Gastrocnemius medialis (tissue), 4 donors: ENCODE measurements around the gene PLXDC2. TPM values are rescaled to one million over a fixed set of nuclear protein-coding genes. Genes with fewer than 3 reads are reported as not detected.

Source experiments
- ATAC-seq, 2 donors: fragments of 150-250 bp; one replicate each; pipeline ENCODE4 v1.9.1; 2016
- DNase-seq, 2 donors: peaks; one replicate each; pipeline ENCODE4 v3.0.0-alpha.2; 2019
- H3K27ac ChIP-seq, 4 donors: fragments of 200-600 bp; sonication (generic); 1 replicate in 1 of 4; 2 replicates in 3 of 4; pipeline ENCODE4 v1.5.1; 2016 to 2018; ENCODE audit warnings: mild to moderate bottlenecking in 2 of 4, moderate library complexity in 1 of 4
- H3K27me3 ChIP-seq, 3 donors: fragments of 200-600 bp; sonication (generic) in 2 of 3; 1 replicate in 1 of 3; 2 replicates in 2 of 3; pipeline versions ENCODE4 v1.5.1 to v1.6.0; 2016 to 2019; ENCODE audit warnings: mild to moderate bottlenecking in 1 of 3, moderate library complexity in 1 of 3
- H3K36me3 ChIP-seq, 2 donors: fragments of 200-600 bp; sonication (generic) in 1 of 2; one replicate each; pipeline ENCODE4 v1.5.1; 2017 to 2018
- H3K4me1 ChIP-seq, 2 donors: fragments of 200-600 bp; sonication (generic) in 1 of 2; one replicate each; pipeline ENCODE4 v1.5.1; 2016 to 2017; ENCODE audit warnings: mild to moderate bottlenecking in 2 of 2
- H3K4me3 ChIP-seq, 4 donors: fragments of 200-600 bp; sonication (generic) in 3 of 4; 1 replicate in 1 of 4; 2 replicates in 3 of 4; pipeline ENCODE4 v1.5.1; 2016 to 2019; ENCODE audit warnings: mild to moderate bottlenecking in 2 of 4
- H3K9me3 ChIP-seq, 3 donors: fragments of 200-600 bp; sonication (generic) in 2 of 3; 1 replicate in 1 of 3; 2 replicates in 2 of 3; pipeline ENCODE4 v1.5.1; 2016 to 2019
- POLR2A ChIP-seq, 2 donors: fragments of 450-650 bp; IDR thresholded peaks; one replicate each; pipeline ENCODE4 v1.6.1; 2017; ENCODE audit warnings: antibody characterized with exemption in 2 of 2, mild to moderate bottlenecking in 2 of 2, moderate library complexity in 2 of 2
- in situ Hi-C, 4 donors: fragments of 200-750 bp; cut with MboI; loops; one replicate each; pipeline versions ENCODE4 v1.15.0 to v1.8.0; 2017; ENCODE audit warnings: low sequenced_read_pairs in 4 of 4
- intact Hi-C: fragments of 100-400 bp; cut with DNase I; formaldehyde crosslinking; loops from one replicate; pipeline ENCODE4 v1.15.1; 2023; ENCODE audit warnings: low total_unique reads
- total RNA-seq, 4 donors: library from RNA; depleted of rRNA; stranded (reverse); fragments of >200 nt; gene quantifications; one replicate each; pipeline versions ENCODE4 v1.1.0 to v1.2.3, GENCODE V29; 2016
- TF ChIP-seq, protein P1 (sequence below), 5 experiments: fragments of 450-650 bp in 3 of 5; fragments of 200-600 bp in 2 of 5; sonication (generic) in 2 of 5; IDR thresholded peaks in 4 of 5; conservative IDR thresholded peaks in 1 of 5; 1 replicate in 4 of 5; 2 replicates in 1 of 5; pipeline ENCODE4 v1.5.1; 2016 to 2019; ENCODE audit warnings: antibody characterized with exemption in 5 of 5, mild to moderate bottlenecking in 3 of 5, moderate library complexity in 3 of 5

The PLXDC2 gene
- total RNA-seq, 4 donors from 2014 or later: 13.9 to 19.6 (median 15.0) TPM

DNA sequence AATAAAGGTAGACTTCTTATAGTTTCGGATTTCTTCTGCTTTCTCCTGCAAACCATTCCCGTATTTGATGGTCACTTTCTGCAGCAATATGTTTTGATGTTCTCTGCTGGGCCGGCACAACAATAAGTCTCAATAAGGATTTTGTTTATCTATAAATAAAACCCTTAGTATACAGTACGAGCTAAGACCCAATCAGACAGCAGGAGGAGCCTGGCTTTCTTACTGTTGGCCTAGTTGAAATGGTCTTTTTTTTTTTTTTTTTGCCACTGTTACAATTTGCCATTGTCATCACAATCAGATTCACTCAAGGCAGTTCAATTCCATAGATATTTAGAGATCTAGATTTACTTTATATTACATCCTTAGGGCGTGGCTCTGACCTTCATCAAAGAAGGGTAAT, 76.4 kb downstream of the PLXDC2 start:
- Histone ChIP-seq H3K4me1 (peaks cover 0 to 13% of the 10 kb centered on the region in 2 donors), H3K36me3 (no peaks in the 10 kb centered on the region), H3K4me3 (no peak overlapping the region), H3K27me3 (no peaks in the 10 kb centered on the region), H3K27ac (no peak overlapping the region), H3K9me3 (no peaks in the 10 kb centered on the region)
- TF ChIP-seq, protein P1, sequence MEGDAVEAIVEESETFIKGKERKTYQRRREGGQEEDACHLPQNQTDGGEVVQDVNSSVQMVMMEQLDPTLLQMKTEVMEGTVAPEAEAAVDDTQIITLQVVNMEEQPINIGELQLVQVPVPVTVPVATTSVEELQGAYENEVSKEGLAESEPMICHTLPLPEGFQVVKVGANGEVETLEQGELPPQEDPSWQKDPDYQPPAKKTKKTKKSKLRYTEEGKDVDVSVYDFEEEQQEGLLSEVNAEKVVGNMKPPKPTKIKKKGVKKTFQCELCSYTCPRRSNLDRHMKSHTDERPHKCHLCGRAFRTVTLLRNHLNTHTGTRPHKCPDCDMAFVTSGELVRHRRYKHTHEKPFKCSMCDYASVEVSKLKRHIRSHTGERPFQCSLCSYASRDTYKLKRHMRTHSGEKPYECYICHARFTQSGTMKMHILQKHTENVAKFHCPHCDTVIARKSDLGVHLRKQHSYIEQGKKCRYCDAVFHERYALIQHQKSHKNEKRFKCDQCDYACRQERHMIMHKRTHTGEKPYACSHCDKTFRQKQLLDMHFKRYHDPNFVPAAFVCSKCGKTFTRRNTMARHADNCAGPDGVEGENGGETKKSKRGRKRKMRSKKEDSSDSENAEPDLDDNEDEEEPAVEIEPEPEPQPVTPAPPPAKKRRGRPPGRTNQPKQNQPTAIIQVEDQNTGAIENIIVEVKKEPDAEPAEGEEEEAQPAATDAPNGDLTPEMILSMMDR (IDR thresholded peaks at IDR 0.05 in 4 of 5, conservative IDR thresholded peaks at IDR 0.05 in 1 of 5): no peak
- TF ChIP-seq POLR2A (IDR thresholded peaks at IDR 0.05): no peak
- ATAC-seq (no peak), DNase-seq (no peak)
- intact Hi-C loops: no loop called here
- in situ Hi-C loops: no loop called here

DNA sequence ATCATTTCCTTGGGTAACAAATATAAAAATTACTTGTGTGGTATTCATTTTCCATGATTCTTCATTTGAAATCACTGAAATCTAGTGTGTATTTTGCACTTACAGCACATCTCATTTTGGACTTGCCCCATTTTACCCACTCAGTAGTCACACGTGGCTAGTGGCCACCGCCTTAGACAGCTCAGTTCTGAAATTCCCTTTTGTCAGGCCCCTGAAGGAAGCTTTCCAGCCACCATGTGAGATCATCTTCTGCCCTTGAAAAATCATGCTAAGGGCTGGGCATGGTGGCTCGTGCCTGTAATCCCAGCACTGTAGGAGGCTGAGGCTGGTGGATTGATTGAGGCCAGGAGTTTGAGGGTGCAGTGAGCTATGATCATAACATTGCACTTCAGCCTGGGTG, 79.3 kb downstream of the PLXDC2 start:
- ATAC-seq: no peak
- intact Hi-C loops: no loop called here
- Histone ChIP-seq H3K36me3 (no peaks in the 10 kb centered on the region), H3K4me1 (peaks cover 0 to 7% of the 10 kb centered on the region in 2 donors), H3K9me3 (no peaks in the 10 kb centered on the region), H3K27ac (no peak overlapping the region), H3K4me3 (no peak overlapping the region), H3K27me3 (no peaks in the 10 kb centered on the region)
- in situ Hi-C loops: no loop called here
- TF ChIP-seq POLR2A (IDR thresholded peaks at IDR 0.05): no peak
- TF ChIP-seq, protein P1 (IDR thresholded peaks at IDR 0.05 in 4 of 5, conservative IDR thresholded peaks at IDR 0.05 in 1 of 5): no peak
- DNase-seq: no peak

DNA sequence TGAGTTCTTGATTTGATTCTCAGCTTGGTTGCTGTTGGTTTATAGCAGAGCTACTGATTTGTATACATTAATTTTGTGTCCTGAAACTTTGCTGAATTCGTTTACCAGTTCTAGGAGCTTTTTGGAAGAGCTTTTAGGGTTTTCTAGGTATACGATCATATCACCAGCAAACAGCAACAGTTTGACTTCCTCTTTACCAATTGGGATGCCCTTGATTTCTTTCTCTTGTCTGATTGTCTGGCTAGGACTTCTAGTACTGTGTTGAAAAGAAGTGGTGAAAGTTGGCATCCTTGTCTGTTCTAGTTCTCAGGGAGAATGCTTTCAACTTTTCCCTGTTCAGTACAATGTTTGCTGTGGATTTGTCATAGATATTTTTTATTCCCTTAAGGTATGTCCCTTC, 86.2 kb downstream of the PLXDC2 start:
- in situ Hi-C loops (no loop called here), intact Hi-C loops (no loop called here)
- Histone ChIP-seq H3K36me3 (no peaks in the 10 kb centered on the region), H3K4me3 (no peak overlapping the region), H3K27ac (no peak overlapping the region), H3K4me1 (peaks cover 0 to 3% of the 10 kb centered on the region in 2 donors), H3K9me3 (no peaks in the 10 kb centered on the region), H3K27me3 (no peaks in the 10 kb centered on the region)
- no peak for TF ChIP-seq POLR2A (IDR thresholded peaks at IDR 0.05)
- TF ChIP-seq, protein P1 (IDR thresholded peaks at IDR 0.05 in 4 of 5, conservative IDR thresholded peaks at IDR 0.05 in 1 of 5): no peak
- ATAC-seq: no peak
- no peak for DNase-seq

DNA sequence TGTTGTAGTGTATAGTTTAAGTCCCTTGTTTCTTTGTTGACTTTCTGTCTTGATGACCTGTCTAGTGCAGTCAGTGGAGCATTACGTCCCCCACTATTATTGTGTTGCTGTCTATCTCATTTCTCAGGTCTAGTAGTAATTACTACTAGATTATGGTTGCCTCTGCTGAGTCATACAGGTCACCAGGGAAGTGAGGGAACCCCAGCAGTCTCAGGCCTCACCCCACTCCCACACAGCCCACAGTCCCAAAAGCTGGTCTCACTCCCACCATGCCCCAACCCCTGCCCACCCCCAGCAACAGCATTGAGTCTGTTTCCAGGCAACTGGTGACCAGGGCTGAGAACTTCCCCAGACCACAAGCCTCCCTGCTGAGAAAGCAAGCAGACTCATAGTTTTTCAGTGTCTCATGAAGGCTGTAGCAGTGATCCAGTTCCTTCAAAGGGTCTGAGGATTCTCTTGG, 88.0 kb downstream of the PLXDC2 start:
- no peak overlapping the region for H3K4me3 ChIP-seq
- DNase-seq (no peak), ATAC-seq (no peak)
- no peak for TF ChIP-seq POLR2A (IDR thresholded peaks at IDR 0.05)
- TF ChIP-seq, protein P1 (IDR thresholded peaks at IDR 0.05 in 4 of 5, conservative IDR thresholded peaks at IDR 0.05 in 1 of 5): no peak
- no peaks in the 10 kb centered on the region for H3K27me3 ChIP-seq
- H3K27ac ChIP-seq: no peak overlapping the region
- no peaks in the 10 kb centered on the region for H3K36me3 ChIP-seq
- peaks cover 0 to 6% of the 10 kb centered on the region in 2 donors for H3K4me1 ChIP-seq
- in situ Hi-C loops (no loop called here), intact Hi-C loops (no loop called here)
- H3K9me3 ChIP-seq: no peaks in the 10 kb centered on the region
